Effector memory CD8-positive, alpha-beta T cell (primary cell): Measurements from ENCODE around the gene CAMTA1.

Experiments
- ATAC-seq: fragments of 150-1000 bp; cut with Tn5 transposase; replicated peaks from 2 replicates; pipeline ENCODE4 v1.10.0; 2021; ENCODE audit warnings: mild to moderate bottlenecking, moderate library complexity
- DNase-seq, 3 experiments: peaks; one replicate each; pipeline ENCODE4 v3.0.0; 2021
- H3K27ac Mint-ChIP-seq, 2 donors: one replicate each; pipeline ENCODE4 v1.8.0; 2022; ENCODE audit warnings: mild to moderate bottlenecking in 2 of 2, mixed read lengths in 2 of 2, moderate library complexity in 2 of 2
- H3K27me3 Mint-ChIP-seq, 2 donors: one replicate each; pipeline ENCODE4 v1.8.0; 2022; ENCODE audit warnings: mixed read lengths in 2 of 2
- H3K36me3 Mint-ChIP-seq: one replicate; pipeline ENCODE4 v1.8.0; 2022; ENCODE audit warnings: mild to moderate bottlenecking, moderate library complexity, mixed read lengths; ENCODE audit not compliant: insufficient read depth
- H3K4me1 Mint-ChIP-seq, 2 donors: one replicate each; pipeline ENCODE4 v1.8.0; 2022; ENCODE audit warnings: low read depth in 2 of 2, mixed read lengths in 2 of 2
- H3K4me3 Mint-ChIP-seq, 2 donors: one replicate each; pipeline ENCODE4 v1.8.0; 2022; ENCODE audit warnings: mild to moderate bottlenecking in 2 of 2, mixed read lengths in 2 of 2, moderate library complexity in 2 of 2
- H3K9me3 Mint-ChIP-seq, 2 donors: one replicate each; pipeline ENCODE4 v1.8.0; 2022; ENCODE audit warnings: mixed read lengths in 2 of 2

The CAMTA1 gene

GRCh38 chr1:7220007-7220406 lies 434.8 kb downstream of the CAMTA1 start:
- Mint-ChIP-seq H3K27ac (no peak overlapping the region), H3K4me1 (no peaks in the 10 kb centered on the region), H3K4me3 (no peak overlapping the region), H3K36me3 (peaks cover 2% of the 10 kb centered on the region), H3K9me3 (no peaks in the 10 kb centered on the region), H3K27me3 (peaks cover 25 to 44% of the 10 kb centered on the region in 2 donors)
- DNase-seq (no peak), ATAC-seq (no peak)

- H3K4me3 Mint-ChIP-seq: no peak overlapping the region
- peaks cover 2% of the 10 kb centered on the region for H3K36me3 Mint-ChIP-seq
- ATAC-seq (no peak), DNase-seq (no peak)
- H3K9me3 Mint-ChIP-seq: no peaks in the 10 kb centered on the region
- H3K27me3 Mint-ChIP-seq: peaks cover 25 to 43% of the 10 kb centered on the region in 2 donors
- no peaks in the 10 kb centered on the region for H3K4me1 Mint-ChIP-seq
- no peak overlapping the region for H3K27ac Mint-ChIP-seq
Measured at GRCh38 chr1:7220712-7221252, 435.5 kb downstream of the CAMTA1 start.

- no peak for ATAC-seq
- H3K36me3 Mint-ChIP-seq: no peaks in the 10 kb centered on the region
- H3K27me3 Mint-ChIP-seq: peaks cover 22 to 30% of the 10 kb centered on the region in 2 donors
- H3K27ac Mint-ChIP-seq: no peak overlapping the region
- H3K9me3 Mint-ChIP-seq: no peaks in the 10 kb centered on the region
- no peak for DNase-seq
- H3K4me3 Mint-ChIP-seq: no peak overlapping the region
- H3K4me1 Mint-ChIP-seq: no peaks in the 10 kb centered on the region
Measured at GRCh38 chr1:7221826-7222694, 436.8 kb downstream of the CAMTA1 start.

- Mint-ChIP-seq H3K27ac (no peak overlapping the region), H3K27me3 (peaks cover 19 to 26% of the 10 kb centered on the region in 2 donors), H3K9me3 (no peaks in the 10 kb centered on the region), H3K4me1 (no peaks in the 10 kb centered on the region), H3K4me3 (no peak overlapping the region), H3K36me3 (no peaks in the 10 kb centered on the region)
- ATAC-seq (no peak), DNase-seq (no peak)
Measured at GRCh38 chr1:7222695-7223015, 437.4 kb downstream of the CAMTA1 start.

- DNase-seq: no peak
- Mint-ChIP-seq H3K36me3 (no peaks in the 10 kb centered on the region), H3K9me3 (no peaks in the 10 kb centered on the region), H3K4me1 (no peaks in the 10 kb centered on the region), H3K27ac (no peak overlapping the region), H3K27me3 (peaks cover 14 to 27% of the 10 kb centered on the region in 2 donors), H3K4me3 (no peak overlapping the region)
- no peak for ATAC-seq
Measured at GRCh38 chr1:7223334-7224080, 438.3 kb downstream of the CAMTA1 start.

GRCh38 chr1:7224081-7224534 lies 438.9 kb downstream of the CAMTA1 start:
- no peak overlapping the region for H3K4me3 Mint-ChIP-seq
- ATAC-seq: no peak
- H3K27ac Mint-ChIP-seq: no peak overlapping the region
- no peaks in the 10 kb centered on the region for H3K4me1 Mint-ChIP-seq
- DNase-seq: no peak
- H3K36me3 Mint-ChIP-seq: no peaks in the 10 kb centered on the region
- no peaks in the 10 kb centered on the region for H3K9me3 Mint-ChIP-seq
- H3K27me3 Mint-ChIP-seq: peaks cover 12 to 27% of the 10 kb centered on the region in 2 donors

- H3K36me3 Mint-ChIP-seq: no peaks in the 10 kb centered on the region
- DNase-seq: no peak
Measured at GRCh38 chr1:7224644-7225043, 439.4 kb downstream of the CAMTA1 start.

GRCh38 chr1:7225711-7226505 lies 440.7 kb downstream of the CAMTA1 start:
- H3K9me3 Mint-ChIP-seq: no peaks in the 10 kb centered on the region
- ATAC-seq: no peak
- H3K27me3 Mint-ChIP-seq: peaks cover 12 to 25% of the 10 kb centered on the region in 2 donors
- H3K4me3 Mint-ChIP-seq: no peak overlapping the region
- no peak overlapping the region for H3K27ac Mint-ChIP-seq
- no peaks in the 10 kb centered on the region for H3K4me1 Mint-ChIP-seq
- H3K36me3 Mint-ChIP-seq: no peaks in the 10 kb centered on the region
- no peak for DNase-seq

More at GRCh38 chr1:7224644-7225043, 439.4 kb downstream of the CAMTA1 start:
- H3K4me3 Mint-ChIP-seq: no peak overlapping the region
- no peaks in the 10 kb centered on the region for H3K9me3 Mint-ChIP-seq
- H3K4me1 Mint-ChIP-seq: no peaks in the 10 kb centered on the region
- no peak for ATAC-seq
- no peak overlapping the region for H3K27ac Mint-ChIP-seq
- H3K27me3 Mint-ChIP-seq: peaks cover 12 to 31% of the 10 kb centered on the region in 2 donors

- H3K36me3 Mint-ChIP-seq: no peaks in the 10 kb centered on the region
- DNase-seq (no peak), ATAC-seq (no peak)
- peaks cover 12 to 18% of the 10 kb centered on the region in 2 donors for H3K27me3 Mint-ChIP-seq
- H3K27ac Mint-ChIP-seq: no peak overlapping the region
- H3K9me3 Mint-ChIP-seq: no peaks in the 10 kb centered on the region
- H3K4me3 Mint-ChIP-seq: no peak overlapping the region
- H3K4me1 Mint-ChIP-seq: no peaks in the 10 kb centered on the region
Measured at GRCh38 chr1:7227654-7228053, 442.4 kb downstream of the CAMTA1 start.

- H3K36me3 Mint-ChIP-seq: no peaks in the 10 kb centered on the region
- no peaks in the 10 kb centered on the region for H3K9me3 Mint-ChIP-seq
- no peak overlapping the region for H3K27ac Mint-ChIP-seq
- H3K27me3 Mint-ChIP-seq: peaks cover 12 to 18% of the 10 kb centered on the region in 2 donors
- H3K4me3 Mint-ChIP-seq: no peak overlapping the region
- ATAC-seq (no peak), DNase-seq (no peak)
- H3K4me1 Mint-ChIP-seq: no peaks in the 10 kb centered on the region
Measured at GRCh38 chr1:7228252-7228961, 443.2 kb downstream of the CAMTA1 start.

- Mint-ChIP-seq H3K36me3 (no peaks in the 10 kb centered on the region), H3K9me3 (no peaks in the 10 kb centered on the region), H3K27ac (no peak overlapping the region), H3K4me3 (no peak overlapping the region), H3K4me1 (no peaks in the 10 kb centered on the region), H3K27me3 (peaks cover 14 to 22% of the 10 kb centered on the region in 2 donors)
- DNase-seq (no peak), ATAC-seq (no peak)
Measured at GRCh38 chr1:7229186-7229585, 443.9 kb downstream of the CAMTA1 start.

- ATAC-seq (no peak), DNase-seq (no peak)
- Mint-ChIP-seq H3K9me3 (no peaks in the 10 kb centered on the region), H3K27ac (no peak overlapping the region), H3K4me3 (no peak overlapping the region), H3K27me3 (peaks cover 17 to 27% of the 10 kb centered on the region in 2 donors), H3K4me1 (no peaks in the 10 kb centered on the region), H3K36me3 (no peaks in the 10 kb centered on the region)
Measured at GRCh38 chr1:7229696-7230631, 444.7 kb downstream of the CAMTA1 start.
